GM12878 (cell line): Measurements from ENCODE around the gene PRSS12. TPM values are rescaled to one million over a fixed set of nuclear protein-coding genes. Genes with fewer than 3 reads are reported as not detected.

Experiments
- ATAC-seq: fragments of 200-7000 bp; cut with Tn5 transposase; 3 replicates; pipeline ENCODE4 v1.9.1; 2020; ENCODE audit warnings: mild to moderate bottlenecking, moderate library complexity
- BruUV-seq: library from RNA; stranded (reverse); fragments of 400-500 nt; replicated peaks from 2 replicates; lab custom pipeline; 2021; lab: Mats Ljungman, UMichigan
- CTCF ChIA-PET: fragments of 300-600 bp; sonication (Branson Sonifier 250); formaldehyde crosslinking; extraction: SDS; loops from one replicate; lab custom pipeline; 2021; ENCODE audit warnings: inconsistent platforms; lab: Yijun Ruan, JAX
- POLR2A ChIA-PET: fragments of 350-600 bp; formaldehyde crosslinking; extraction: SDS; loops from one replicate; lab custom pipeline; 2021; ENCODE audit warnings: inconsistent platforms; lab: Charles Lee
- RAD21 ChIA-PET: fragments of 300-600 bp; sonication (Branson Sonifier 250); formaldehyde crosslinking; loops from one replicate; lab custom pipeline; 2023; ENCODE audit warnings: antibody characterized with exemption; ENCODE audit not compliant: unreplicated experiment; lab: Charles Lee
- SMC1A ChIA-PET: fragments of 300-600 bp; sonication (Branson Sonifier 250); formaldehyde crosslinking; loops from one replicate; lab custom pipeline; 2023; ENCODE audit not compliant: unreplicated experiment, uncharacterized antibody; lab: Charles Lee
- DNase-seq: peaks from one replicate; pipeline ENCODE4 v3.0.0-alpha.2; 2011; ENCODE audit warnings: low read depth, low spot score
- FAIRE-seq: peaks from 3 replicates; lab custom pipeline; 2011; peaks lifted over from hg19 to GRCh38; lab: Jason Lieb, UNC
- H2AFZ ChIP-seq: 2 replicates; pipeline ENCODE4 v1.6.0; 2011; ENCODE audit warnings: low read depth, low read length, control low read depth; ENCODE audit not compliant: control insufficient read depth
- H3K27ac ChIP-seq: 2 replicates; pipeline ENCODE4 v1.5.1; 2011; ENCODE audit warnings: control low read depth; ENCODE audit not compliant: control insufficient read depth, insufficient read depth
- H3K27me3 ChIP-seq, 2 experiments: replicated peaks in 1 of 2; 2 replicates each; pipeline versions ENCODE4 v1.6.0 to v1.6.1; 2011; ENCODE audit warnings: low read length in 1 of 2; ENCODE audit not compliant: control insufficient read depth in 2 of 2, insufficient read depth in 2 of 2
- H3K36me3 ChIP-seq, 2 experiments: 2 replicates each; pipeline ENCODE4 v1.5.1; 2011; ENCODE audit warnings: low read length in 1 of 2; ENCODE audit not compliant: control insufficient read depth in 2 of 2, insufficient read depth in 2 of 2
- H3K4me1 ChIP-seq: 2 replicates; pipeline ENCODE4 v1.6.1; 2011; ENCODE audit warnings: mild to moderate bottlenecking, low read length, moderate library complexity, mixed read lengths; ENCODE audit not compliant: control insufficient read depth, insufficient read depth
- H3K4me2 ChIP-seq: 2 replicates; pipeline ENCODE4 v1.6.0; 2011; ENCODE audit warnings: control low read depth; ENCODE audit not compliant: control insufficient read depth, insufficient read depth
- H3K4me3 ChIP-seq: fragments of 200-600 bp; sonication (generic); 2 replicates; pipeline ENCODE4 v1.5.1; 2016
- H3K79me2 ChIP-seq: 2 replicates; pipeline ENCODE4 v1.6.0; 2011; ENCODE audit warnings: low read length; ENCODE audit not compliant: control insufficient read depth, insufficient read depth
- H3K9ac ChIP-seq: 2 replicates; pipeline ENCODE4 v1.8.0; 2011; ENCODE audit warnings: low read length, control low read depth, mixed read lengths; ENCODE audit not compliant: control insufficient read depth, insufficient read depth
- H3K9me3 ChIP-seq: replicated peaks from 3 replicates; pipeline ENCODE4 v1.5.1; 2011; ENCODE audit warnings: mild to moderate bottlenecking, low read length; ENCODE audit not compliant: control insufficient read depth, insufficient read depth
- H4K20me1 ChIP-seq: 2 replicates; pipeline ENCODE4 v1.6.0; 2011; ENCODE audit not compliant: control insufficient read depth, insufficient read depth
- CEBPZ ChIP-seq: fragments of 150-350 bp; IDR thresholded peaks from 2 replicates; pipeline ENCODE4 v1.6.1; 2016; ENCODE audit warnings: low read depth, low read length
- CREB1 ChIP-seq: IDR thresholded peaks from 2 replicates; pipeline ENCODE4 v1.6.1; 2012; ENCODE audit warnings: low read depth, mild to moderate bottlenecking, inconsistent platforms
- EED ChIP-seq: sonication (generic); IDR thresholded peaks from 2 replicates; pipeline ENCODE4 v1.6.1; 2016; ENCODE audit warnings: antibody characterized with exemption, low read depth
- STAT3 ChIP-seq: IDR thresholded peaks from 2 replicates; pipeline ENCODE4 v1.6.1; 2011; ENCODE audit warnings: low read depth, low read length, improper control_type of control experiment
- ZNF687 ChIP-seq: fragments of 450-650 bp; IDR thresholded peaks from 2 replicates; pipeline ENCODE4 v1.6.1; 2017; ENCODE audit warnings: mild to moderate bottlenecking, moderate library complexity
- in situ Hi-C: fragments of 300-500 bp; cut with MboI; formaldehyde crosslinking; loops from 9 replicates; pipeline ENCODE4 v1.14.3; 2018; ENCODE audit warnings: mixed read lengths
- intact Hi-C: fragments of 100-400 bp; cut with micrococcal nuclease; formaldehyde crosslinking; loops from one replicate; pipeline ENCODE4 v1.14.2; 2022; ENCODE audit not compliant: unreplicated experiment
- polyA plus RNA-seq, 11 experiments: library from polyadenylated mRNA; depleted of rRNA in 4 of 11; unstranded in 6 of 11; stranded (reverse) in 5 of 11; fragments of >200 nt; fragmentation: Nextera tagmentation in 4 of 11; fragmentation: Illumina TruSeq in 1 of 11; extraction: Ambion mirVana in 4 of 11; extraction: Trizol in 1 of 11; gene quantifications; 1 replicate in 1 of 11; 2 replicates in 10 of 11; pipeline versions ENCODE4 v1.2.1 to v1.2.3, GENCODE V29; 2011 to 2016; ENCODE audit warnings: inconsistent platforms in 2 of 11, missing spikeins in 2 of 11, low read depth in 1 of 11
- total RNA-seq, 4 experiments: library from RNA; depleted of rRNA in 3 of 4; stranded (reverse); fragments of >200 nt in 3 of 4; fragmentation: Illumina TruSeq in 1 of 4; extraction: Trizol in 1 of 4; gene quantifications; 2 replicates each; pipeline versions ENCODE4 v1.2.1 to v1.2.3, GENCODE V29; 2013 to 2021

The PRSS12 gene
- total and polyA plus RNA-seq, 10 of the 15 experiments (the other 5 are each of a cell fraction or from before 2014, with no cell fraction given) = 0.04 to 0.34 (median 0.11) TPM; not detected in 2

GRCh38 chr4:118254368-118254767 lies 98.4 kb downstream of the PRSS12 start:
- no TSS peak for BruUV-seq
- Histone ChIP-seq H2AFZ (no peak overlapping the region), H3K79me2 (no peaks in the 10 kb centered on the region), H4K20me1 (no peaks in the 10 kb centered on the region), H3K9me3 (no peaks in the 10 kb centered on the region), H3K4me3 (no peak overlapping the region), H3K4me1 (no peaks in the 10 kb centered on the region), H3K4me2 (no peak overlapping the region), H3K27ac (no peak overlapping the region), H3K36me3 (no peaks in the 10 kb centered on the region), H3K27me3 (no peaks in the 10 kb centered on the region), H3K9ac (no peak overlapping the region)
- RAD21 ChIA-PET = no interaction called here
- POLR2A ChIA-PET = no interaction called here
- intact Hi-C loops (no loop called here), in situ Hi-C loops (loop anchor here (25.0 kb wide), 2 partner anchors 1117 to 1892 kb away; no protein-coding TSS in a partner anchor)
- DNase-seq = no peak
- FAIRE-seq = no peak
- TF ChIP-seq ZNF687 (no peak), CEBPZ (no peak), STAT3 (no peak), EED (no peak), CREB1 (no peak)
- SMC1A ChIA-PET = no interaction called here
- CTCF ChIA-PET = no interaction called here
- ATAC-seq = no peak
